AG09309 (cell line): ENCODE data around the gene RBM44.

Experiments used
- DNase-seq: peaks from one replicate; pipeline ENCODE4 v3.0.0-alpha.2; 2010; ENCODE audit warnings: low read depth
- H3K4me3 ChIP-seq: 2 replicates; pipeline ENCODE4 v1.5.1; 2011; ENCODE audit warnings: mild to moderate bottlenecking, low read depth, low read length, moderate library complexity; ENCODE audit not compliant: control insufficient read depth
- TF ChIP-seq, protein P1 (sequence below): IDR thresholded peaks from 2 replicates; pipeline ENCODE4 v1.5.1; 2011; ENCODE audit warnings: mild to moderate bottlenecking, low read depth, low read length, inconsistent platforms; ENCODE audit not compliant: insufficient read depth, control insufficient read depth; ENCODE audit errors: missing control alignments

Gene RBM44

DNA sequence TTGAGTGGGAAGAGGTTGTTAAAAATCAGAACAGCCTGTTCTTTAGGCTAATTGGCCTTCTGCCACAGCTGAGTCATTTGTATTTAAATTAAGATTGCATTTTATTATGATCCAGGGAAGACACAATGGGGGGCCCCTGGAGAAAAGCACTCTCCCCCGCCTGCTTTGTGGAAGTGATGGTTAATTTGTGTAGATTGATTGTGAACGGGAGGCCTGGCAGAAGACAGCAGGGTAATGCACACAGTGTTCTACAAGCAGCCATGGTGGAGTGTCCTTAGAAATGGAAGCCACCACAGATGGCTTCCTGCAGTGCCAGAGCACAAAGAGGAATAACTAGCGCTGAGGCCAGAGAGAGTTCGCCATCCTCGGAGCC, 80.5 kb downstream of the RBM44 start:
- TF ChIP-seq, protein P1, sequence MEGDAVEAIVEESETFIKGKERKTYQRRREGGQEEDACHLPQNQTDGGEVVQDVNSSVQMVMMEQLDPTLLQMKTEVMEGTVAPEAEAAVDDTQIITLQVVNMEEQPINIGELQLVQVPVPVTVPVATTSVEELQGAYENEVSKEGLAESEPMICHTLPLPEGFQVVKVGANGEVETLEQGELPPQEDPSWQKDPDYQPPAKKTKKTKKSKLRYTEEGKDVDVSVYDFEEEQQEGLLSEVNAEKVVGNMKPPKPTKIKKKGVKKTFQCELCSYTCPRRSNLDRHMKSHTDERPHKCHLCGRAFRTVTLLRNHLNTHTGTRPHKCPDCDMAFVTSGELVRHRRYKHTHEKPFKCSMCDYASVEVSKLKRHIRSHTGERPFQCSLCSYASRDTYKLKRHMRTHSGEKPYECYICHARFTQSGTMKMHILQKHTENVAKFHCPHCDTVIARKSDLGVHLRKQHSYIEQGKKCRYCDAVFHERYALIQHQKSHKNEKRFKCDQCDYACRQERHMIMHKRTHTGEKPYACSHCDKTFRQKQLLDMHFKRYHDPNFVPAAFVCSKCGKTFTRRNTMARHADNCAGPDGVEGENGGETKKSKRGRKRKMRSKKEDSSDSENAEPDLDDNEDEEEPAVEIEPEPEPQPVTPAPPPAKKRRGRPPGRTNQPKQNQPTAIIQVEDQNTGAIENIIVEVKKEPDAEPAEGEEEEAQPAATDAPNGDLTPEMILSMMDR, result no peak
- no peak for DNase-seq
- no peak overlapping the region for H3K4me3 ChIP-seq

DNA sequence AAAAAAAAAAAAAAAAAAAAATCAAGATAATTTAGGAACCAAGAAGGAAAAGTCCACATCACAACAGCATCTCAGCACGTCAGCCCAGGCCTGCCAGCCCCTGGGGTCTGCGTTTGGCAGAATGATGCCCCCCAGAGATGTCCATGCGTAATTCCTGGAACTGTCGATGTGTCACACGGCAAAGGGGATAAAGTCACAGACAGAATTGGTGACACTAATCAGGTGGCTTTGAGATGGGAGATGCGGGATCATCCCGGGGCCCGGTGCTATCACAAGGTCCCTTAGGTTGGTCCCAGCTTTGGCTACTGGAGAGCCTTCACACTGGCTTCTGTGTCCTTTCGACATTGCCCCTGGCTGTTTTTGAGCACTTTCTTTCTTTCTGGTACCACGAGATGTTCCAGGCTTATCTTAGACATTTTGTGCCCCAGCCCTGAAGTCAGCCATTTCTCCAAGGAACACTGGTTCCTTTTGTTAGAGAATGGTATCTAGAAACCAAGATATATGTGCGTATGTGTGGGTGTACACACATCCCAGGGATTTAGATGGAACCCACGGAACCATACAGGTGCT, 81.5 kb downstream of the RBM44 start:
- H3K4me3 ChIP-seq, result no peak overlapping the region
- TF ChIP-seq, protein P1, result no peak
- no peak for DNase-seq

DNA sequence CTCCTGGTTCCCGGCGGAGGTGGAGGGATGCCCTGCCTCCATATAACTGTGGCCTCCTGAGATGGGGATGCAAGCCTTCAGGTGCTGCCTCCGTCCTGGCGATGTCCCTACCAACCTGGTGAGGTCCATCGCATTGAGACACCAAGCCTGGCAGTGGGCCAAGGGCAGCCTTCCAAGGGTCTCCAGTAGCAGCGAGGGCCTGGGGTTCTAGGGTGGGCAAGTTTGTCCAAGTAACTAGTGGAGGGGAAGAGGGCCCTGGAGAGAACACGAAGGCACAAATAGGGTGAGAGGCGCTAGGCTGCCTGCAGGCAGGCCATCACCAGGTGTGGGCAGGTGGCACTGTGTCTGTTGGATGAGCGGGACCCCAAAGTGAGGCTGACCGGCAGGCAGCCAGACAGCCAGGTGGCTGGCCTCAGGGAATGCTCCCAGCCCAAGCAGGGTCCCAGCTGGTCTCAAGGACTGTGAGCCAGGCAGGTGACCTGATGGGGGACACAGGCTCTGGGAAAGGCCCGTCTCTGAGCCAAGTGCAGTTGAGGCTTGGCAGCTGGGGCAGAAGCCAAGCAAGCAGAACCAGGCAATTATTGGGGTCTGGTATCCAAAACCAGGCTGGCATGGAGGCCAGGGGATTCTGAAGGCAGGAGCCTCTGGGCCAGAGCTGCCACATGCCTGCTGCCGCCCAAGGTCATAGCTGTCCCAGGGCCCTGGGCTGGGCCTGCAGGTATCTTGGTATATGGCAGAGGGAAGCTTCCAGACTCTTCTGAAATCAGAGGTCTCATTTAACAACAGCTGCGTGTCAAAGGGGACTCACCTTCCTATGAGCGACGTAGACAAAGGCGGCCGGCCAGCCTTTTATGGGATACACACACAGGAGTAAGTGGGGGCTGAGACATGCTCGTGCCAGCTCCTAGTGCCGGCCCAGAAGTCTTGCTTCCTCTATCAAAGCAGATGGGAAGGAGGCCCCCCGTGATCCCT, 84.2 kb downstream of the RBM44 start:
- DNase-seq, result no peak
- TF ChIP-seq, protein P1, result no peak
- no peak overlapping the region for H3K4me3 ChIP-seq

DNA sequence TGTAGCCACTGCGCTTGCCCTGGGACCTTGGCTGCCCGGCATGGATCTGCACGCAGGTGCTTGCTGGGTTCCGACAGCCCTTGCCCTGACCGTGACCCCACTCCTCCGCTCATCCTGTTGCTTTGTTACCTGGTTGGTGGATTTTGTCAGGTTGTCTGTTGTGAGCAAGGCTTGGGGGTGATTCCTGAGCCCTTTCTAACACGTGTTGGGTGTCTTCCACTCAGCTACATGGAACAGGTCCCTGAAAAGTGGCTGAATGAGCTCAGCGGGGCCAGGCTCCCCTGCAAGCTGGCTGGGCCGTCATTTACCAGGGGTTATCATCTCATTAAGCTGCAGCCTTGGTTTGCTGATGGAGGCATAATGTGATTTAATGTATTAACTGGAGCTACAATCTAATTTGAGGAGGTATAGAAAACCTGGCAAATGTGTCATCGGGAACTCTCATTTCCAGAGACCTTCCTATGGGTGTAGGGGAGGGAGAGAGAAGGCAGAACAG, 85.4 kb downstream of the RBM44 start:
- DNase-seq, result no peak
- TF ChIP-seq, protein P1, result no peak
- H3K4me3 ChIP-seq, result no peak overlapping the region

DNA sequence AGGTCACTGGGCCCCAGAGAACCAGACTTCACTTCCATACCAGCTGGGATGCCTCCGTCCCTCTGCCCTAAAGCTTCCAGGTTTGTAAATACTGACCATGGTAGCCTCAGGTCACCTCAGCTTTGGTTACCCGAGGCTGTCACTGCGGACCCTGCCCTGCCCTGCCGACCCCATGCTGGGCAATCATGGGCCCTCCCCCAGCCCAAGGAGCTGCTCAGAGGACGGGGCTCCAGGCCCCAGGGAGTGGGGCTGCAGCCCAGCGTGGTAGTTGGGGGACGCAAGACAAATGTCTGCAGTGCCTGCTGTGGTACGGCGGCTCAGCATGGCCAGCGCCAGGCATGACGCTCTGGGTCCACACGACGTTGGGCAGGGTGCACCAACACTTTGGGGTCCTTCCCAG, 86.1 kb downstream of the RBM44 start:
- H3K4me3 ChIP-seq, result no peak overlapping the region
- DNase-seq, result no peak
- TF ChIP-seq, protein P1, result no peak

DNA sequence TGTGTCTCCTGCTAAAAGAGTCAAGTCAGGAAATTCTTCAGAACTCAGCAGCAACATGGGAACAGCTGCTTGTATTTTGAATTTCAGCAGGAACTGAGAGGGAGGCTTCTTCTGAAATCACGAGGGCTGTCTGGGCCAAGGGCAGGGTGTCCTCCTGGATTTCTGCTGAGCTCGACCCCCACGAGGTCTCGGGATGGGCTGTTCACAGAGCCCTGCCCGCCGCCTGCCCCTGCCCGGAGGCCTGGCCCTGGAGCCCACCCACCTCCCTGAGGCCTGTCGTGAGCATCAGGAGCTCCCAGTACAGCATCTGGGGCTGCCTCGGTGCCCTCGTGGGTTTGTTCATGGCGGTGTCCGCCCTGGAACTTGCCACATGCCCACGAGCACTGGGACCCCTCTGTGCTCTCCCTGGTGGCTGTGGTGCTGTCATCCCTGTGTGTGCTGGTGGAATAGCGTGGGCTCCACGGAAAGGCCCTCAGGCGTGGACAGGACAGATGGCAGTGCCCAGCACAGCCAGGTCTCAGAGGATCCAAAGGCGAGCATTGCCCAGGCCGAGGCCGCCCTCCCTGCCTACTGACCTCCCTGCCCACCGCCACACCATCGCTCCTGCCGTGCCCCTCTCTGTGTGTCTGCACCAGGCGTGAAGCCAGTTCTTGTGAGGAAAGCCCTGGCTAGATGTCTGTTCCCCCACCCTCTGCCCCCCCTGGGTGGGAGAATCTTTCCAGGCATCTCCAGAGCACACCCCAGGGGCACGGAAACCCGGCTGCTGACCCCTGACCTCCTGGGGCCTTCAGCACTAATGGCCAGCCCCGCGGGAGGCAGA, 86.7 kb downstream of the RBM44 start:
- TF ChIP-seq, protein P1, result no peak
- H3K4me3 ChIP-seq, result no peak overlapping the region
- DNase-seq, result no peak
